Left forelimb (tissue), 1 donor: ENCODE data around the gene SLC6A7.

Experiments
- DNase-seq: peaks from one replicate; pipeline ENCODE4 v3.0.0-alpha.2; 2018; ENCODE audit warnings: low spot score

Gene SLC6A7

GRCh38 chr5:150174285-150174684, 15.6 kb upstream of the SLC6A7 start:
- no peak for DNase-seq

GRCh38 chr5:150175076-150175475, 14.8 kb upstream of the SLC6A7 start:
- no peak for DNase-seq

- DNase-seq: no peak
Observed at GRCh38 chr5:150175536-150175935, 14.3 kb upstream of the SLC6A7 start.

- no peak for DNase-seq
Observed at GRCh38 chr5:150176745-150177477, 13.0 kb upstream of the SLC6A7 start.

GRCh38 chr5:150177721-150178120, 12.1 kb upstream of the SLC6A7 start:
- no peak for DNase-seq

- no peak for DNase-seq
Observed at GRCh38 chr5:150178262-150178661, 11.6 kb upstream of the SLC6A7 start.

- no peak for DNase-seq
Observed at GRCh38 chr5:150179019-150179620, 10.7 kb upstream of the SLC6A7 start.

- peak; percentile 85 for DNase-seq
Observed at GRCh38 chr5:150180241-150181026, 9.4 kb upstream of the SLC6A7 start.

GRCh38 chr5:150181027-150181426, 8.8 kb upstream of the SLC6A7 start:
- DNase-seq: no peak

- DNase-seq: no peak
Observed at GRCh38 chr5:150181766-150182545, 7.9 kb upstream of the SLC6A7 start.

- DNase-seq: no peak
Observed at GRCh38 chr5:150182774-150183173, 7.1 kb upstream of the SLC6A7 start.

GRCh38 chr5:150183436-150183835, 6.4 kb upstream of the SLC6A7 start:
- DNase-seq: no peak

- DNase-seq: no peak
Observed at GRCh38 chr5:150184006-150184405, 5.9 kb upstream of the SLC6A7 start.

GRCh38 chr5:150184990-150185912, 4.6 kb upstream of the SLC6A7 start:
- no peak for DNase-seq

- no peak for DNase-seq
Observed at GRCh38 chr5:150186137-150186536, 3.7 kb upstream of the SLC6A7 start.

GRCh38 chr5:150186897-150187296, 3.0 kb upstream of the SLC6A7 start:
- DNase-seq: no peak

GRCh38 chr5:150188146-150188842, 1.6 kb upstream of the SLC6A7 start:
- DNase-seq: no peak

GRCh38 chr5:150189326-150189725, 536 bp upstream of the SLC6A7 start:
- no peak for DNase-seq

- DNase-seq: no peak
Observed at GRCh38 chr5:150190503-150190979, 679 bp downstream of the SLC6A7 start.

- no peak for DNase-seq
Observed at GRCh38 chr5:150190987-150191386, 1.1 kb downstream of the SLC6A7 start.
